Upper lobe of left lung (tissue), 6 donors: ENCODE measurements around the gene FAF2. TPM values are rescaled to one million over a fixed set of nuclear protein-coding genes. Genes with fewer than 3 reads are reported as not detected.
"Not testable (repeated sequence)": the region's sequence is repeated elsewhere in the genome, so short reads cannot be mapped to it uniquely, and the experiment has no call there.

Source experiments
- ATAC-seq, 2 donors: fragments of 200-7000 bp; cut with Tn5 transposase; one replicate each; pipeline ENCODE4 v1.9.1; 2022; ENCODE audit warnings: mild to moderate bottlenecking in 2 of 2, moderate library complexity in 2 of 2; ENCODE audit not compliant: low FRiP score in 2 of 2
- DNase-seq, 2 donors: peaks; one replicate each; pipeline ENCODE4 v3.0.0-alpha.2; 2019 to 2020
- H3K27ac ChIP-seq, 4 donors: fragments of 200-600 bp; sonication (generic); one replicate each; pipeline ENCODE4 v1.5.1; 2016 to 2019
- H3K27me3 ChIP-seq, 4 donors: fragments of 200-600 bp; sonication (generic); one replicate each; pipeline ENCODE4 v1.5.1; 2017 to 2019
- H3K36me3 ChIP-seq, 4 donors: fragments of 200-600 bp; sonication (generic); one replicate each; pipeline ENCODE4 v1.5.1; 2016 to 2019
- H3K4me1 ChIP-seq, 4 donors: fragments of 200-600 bp; sonication (generic); one replicate each; pipeline ENCODE4 v1.5.1; 2018 to 2019
- H3K4me3 ChIP-seq, 4 donors: fragments of 200-600 bp; sonication (generic); one replicate each; pipeline ENCODE4 v1.5.1; 2017 to 2019; ENCODE audit warnings: mild to moderate bottlenecking in 2 of 4, moderate library complexity in 1 of 4
- H3K9me3 ChIP-seq, 4 donors: fragments of 200-600 bp; sonication (generic); one replicate each; pipeline ENCODE4 v1.5.1; 2018 to 2019
- CTCF ChIP-seq, 6 experiments: fragments of 450-650 bp in 4 of 6; fragments of 200-600 bp in 2 of 6; sonication (generic) in 2 of 6; IDR thresholded peaks; one replicate each; pipeline ENCODE4 v1.5.1; 2016 to 2019; ENCODE audit warnings: antibody characterized with exemption in 6 of 6
- EP300 ChIP-seq, 4 donors: sonication (generic); formaldehyde crosslinking; IDR thresholded peaks; one replicate each; pipeline ENCODE4 v1.5.1; 2017; ENCODE audit warnings: antibody characterized with exemption in 4 of 4, control low read depth in 2 of 4
- POLR2A ChIP-seq, 4 donors: fragments of 450-650 bp; IDR thresholded peaks; one replicate each; pipeline ENCODE4 v1.5.1; 2016 to 2017; ENCODE audit warnings: antibody characterized with exemption in 4 of 4, mild to moderate bottlenecking in 2 of 4
- POLR2AphosphoS5 ChIP-seq, 2 donors: sonication (generic); formaldehyde crosslinking; IDR thresholded peaks; one replicate each; pipeline ENCODE4 v1.5.1; 2017; ENCODE audit warnings: antibody characterized with exemption in 2 of 2
- whole genome bisulfite sequencing, 2 donors: methylation state at CpG; one replicate each; pipeline ENCODE4 v1.1.5; 2017 to 2018; 5-methylcytosine and 5-hydroxymethylcytosine counted together
- small RNA-seq, 4 donors: library from RNA; depleted of rRNA; stranded (forward); fragments of <200 nt; gene quantifications; one replicate each; pipeline ENCODE3, GENCODE V24; 2016
- total RNA-seq, 6 donors: library from RNA; depleted of rRNA in 4 of 6; stranded (reverse); fragments of >200 nt in 4 of 6; gene quantifications; one replicate each; pipeline versions ENCODE4 v1.1.0 to v1.2.1, GENCODE V29; 2016 to 2021
- donor health status: DM: no; HTN: no; CAD: no; lungs with moderate emphysema.
- donor health status: DM: no; HTN: yes; CAD: no; lungs with severe emphysema.

FAF2 gene
- total RNA-seq, 6 donors from 2014 or later = 11.5 to 33.0 (median 30.0) TPM

DNA sequence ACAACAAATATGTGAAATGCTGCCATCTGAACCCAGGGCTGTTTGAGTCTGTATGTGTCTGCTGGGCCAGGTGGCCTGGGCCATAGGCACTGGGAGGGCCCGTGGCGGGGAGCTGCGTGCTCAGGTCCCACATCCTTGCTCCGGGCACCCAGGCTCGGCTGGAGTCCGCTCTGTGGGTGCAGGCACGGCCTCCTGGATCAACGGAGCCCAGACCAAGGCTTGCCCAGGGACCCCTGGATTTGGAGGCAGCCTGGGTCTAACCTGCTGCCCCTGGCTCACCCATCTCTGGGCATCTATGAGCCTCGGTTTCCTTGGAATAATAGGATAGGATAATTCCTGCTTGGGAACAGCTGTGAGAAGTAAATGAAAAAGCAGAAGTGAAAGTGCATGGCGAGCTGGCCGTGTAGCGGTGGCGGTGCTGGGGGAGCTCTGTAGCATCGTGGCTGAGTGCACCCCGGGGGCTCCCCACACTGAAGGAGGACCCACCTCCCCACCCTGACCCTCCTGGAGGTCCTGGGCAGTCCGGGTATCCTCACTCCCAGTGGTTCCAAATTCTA is 102.2 kb downstream of the FAF2 start:
- H3K4me1 ChIP-seq = no peaks in the 10 kb centered on the region
- ATAC-seq (no peak), DNase-seq (no peak)
- no peak overlapping the region for H3K4me3 ChIP-seq
- no peak overlapping the region for H3K27ac ChIP-seq
- 51 to 80% methylated on average over 8 to 16 of the region's 16 CpGs for WGBS, 2 donors
- no peaks in the 10 kb centered on the region for H3K36me3 ChIP-seq
- no peak for TF ChIP-seq POLR2AphosphoS5 (IDR thresholded peaks at IDR 0.05)
- no peak for TF ChIP-seq POLR2A (IDR thresholded peaks at IDR 0.05)
- no peak for TF ChIP-seq CTCF (IDR thresholded peaks at IDR 0.05)
- no peak for TF ChIP-seq EP300 (IDR thresholded peaks at IDR 0.05)
- H3K9me3 ChIP-seq = no peaks in the 10 kb centered on the region
- no peaks in the 10 kb centered on the region for H3K27me3 ChIP-seq

DNA sequence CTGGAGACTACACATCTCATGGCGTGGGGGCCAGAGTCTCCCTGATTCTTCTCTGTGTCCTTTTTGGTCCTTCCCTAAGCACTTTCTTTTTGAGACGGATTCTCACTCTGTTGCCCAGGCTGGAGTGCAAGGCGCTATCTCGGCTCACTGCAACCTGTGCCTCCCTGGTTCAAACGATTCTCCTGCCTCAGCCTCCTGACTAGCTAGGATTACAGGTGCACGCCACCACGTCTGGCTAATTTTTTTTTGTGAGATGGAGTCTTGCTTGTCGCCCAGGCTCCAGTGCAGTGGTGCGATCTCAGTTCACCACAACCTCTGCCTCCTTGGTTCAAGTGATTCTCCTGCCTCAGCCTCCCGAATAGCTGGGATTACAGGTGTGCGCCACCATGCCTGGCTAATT is 102.8 kb downstream of the FAF2 start:
- H3K4me1 ChIP-seq, H3K4me3 ChIP-seq, ATAC-seq, H3K9me3 ChIP-seq, H3K36me3 ChIP-seq, DNase-seq, H3K27ac ChIP-seq, H3K27me3 ChIP-seq: not testable (repeated sequence)
- 84 to 85% methylated on average over 11 of the region's 11 CpGs for WGBS, 2 donors

GRCh38 chr5:176552332-176552869 is 104.2 kb downstream of the FAF2 start:
- no peaks in the 10 kb centered on the region for H3K36me3 ChIP-seq
- TF ChIP-seq POLR2A (IDR thresholded peaks at IDR 0.05) (no peak), CTCF (IDR thresholded peaks at IDR 0.05) (no peak), EP300 (IDR thresholded peaks at IDR 0.05) (no peak), POLR2AphosphoS5 (IDR thresholded peaks at IDR 0.05) (no peak)

DNA sequence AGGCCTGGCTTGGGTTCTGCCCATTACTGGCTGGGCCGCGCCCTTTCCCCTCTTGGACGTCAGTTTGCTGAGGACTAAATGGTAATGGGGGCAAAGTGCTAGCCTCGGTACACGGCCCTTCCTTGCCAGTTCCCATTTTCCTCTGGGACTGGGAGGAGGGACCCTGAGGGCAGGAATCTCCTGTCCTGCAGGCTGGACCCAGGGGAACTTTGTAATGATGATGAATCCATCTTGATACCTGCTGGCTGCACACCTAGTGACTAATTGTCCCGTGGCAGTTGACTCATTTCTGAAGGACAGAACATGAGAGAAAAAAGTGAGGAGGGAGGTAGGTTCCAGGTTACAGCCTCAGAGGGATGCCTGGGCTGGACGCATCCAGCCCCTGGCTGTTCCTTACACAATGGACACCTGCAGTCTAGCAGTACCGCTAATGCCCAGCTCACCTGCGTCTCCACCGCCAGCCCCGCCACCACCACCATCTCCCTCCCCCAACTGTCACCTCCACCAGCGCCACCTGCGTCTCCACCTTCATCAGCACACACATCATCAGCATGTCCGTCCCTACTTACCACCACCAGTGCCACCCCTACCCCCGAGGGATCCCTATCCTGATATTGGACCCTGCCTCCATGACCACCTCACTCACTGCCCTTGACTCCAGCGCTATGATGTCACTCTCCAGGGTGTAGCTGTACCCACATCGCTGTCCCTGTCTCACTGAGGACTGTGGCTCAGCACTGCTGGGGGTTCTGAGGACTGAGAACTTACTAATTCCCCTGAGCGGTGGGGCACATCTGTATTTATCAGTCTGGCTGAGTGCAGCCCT is 105.3 kb downstream of the FAF2 start:
- Histone ChIP-seq H3K27me3 (no peaks in the 10 kb centered on the region), H3K9me3 (no peaks in the 10 kb centered on the region), H3K4me3 (no peak overlapping the region), H3K36me3 (no peaks in the 10 kb centered on the region), H3K27ac (no peak overlapping the region), H3K4me1 (no peaks in the 10 kb centered on the region)
- ATAC-seq (no peak), DNase-seq (no peak)
- WGBS, 2 donors = 67 to 69% methylated on average over 17 to 18 of the region's 18 CpGs
- TF ChIP-seq EP300 (IDR thresholded peaks at IDR 0.05) (no peak), POLR2A (IDR thresholded peaks at IDR 0.05) (no peak), POLR2AphosphoS5 (IDR thresholded peaks at IDR 0.05) (no peak), CTCF (IDR thresholded peaks at IDR 0.05) (no peak)

More at GRCh38 chr5:176552332-176552869, 104.2 kb downstream of the FAF2 start:
- Histone ChIP-seq H3K27me3 (no peaks in the 10 kb centered on the region), H3K4me3 (no peak overlapping the region), H3K27ac (no peak overlapping the region), H3K9me3 (no peaks in the 10 kb centered on the region), H3K4me1 (no peaks in the 10 kb centered on the region)
- ATAC-seq (no peak), DNase-seq (no peak)
- 78 to 84% methylated on average over 11 of the region's 11 CpGs for WGBS, 2 donors

GRCh38 chr5:176557846-176558245 is 109.7 kb downstream of the FAF2 start:
- Histone ChIP-seq H3K9me3 (no peaks in the 10 kb centered on the region), H3K27ac (no peak overlapping the region), H3K27me3 (no peaks in the 10 kb centered on the region), H3K4me3 (no peak overlapping the region), H3K36me3 (no peaks in the 10 kb centered on the region), H3K4me1 (no peaks in the 10 kb centered on the region)
- TF ChIP-seq CTCF (IDR thresholded peaks at IDR 0.05) (no peak), EP300 (IDR thresholded peaks at IDR 0.05) (no peak), POLR2A (IDR thresholded peaks at IDR 0.05) (no peak)
- WGBS, 2 donors = 96 to 99% methylated on average over 13 of the region's 13 CpGs
- DNase-seq = no peak
- no peak for ATAC-seq

Small RNA genes within 50 kb of the gene (small RNA-seq; reads per million reads assigned to genes)
- 0 to 0.22 (median 0) reads per million in 4 donors for gene AC010297.1
- gene RF00019 = 0 reads per million in 4 donors
- 0 reads per million in 4 donors for gene RN7SL684P

Other genes with a start within 250 kb of the FAF2 start
- gene SIMC1, start 210.0 kb upstream of the FAF2 start, total RNA-seq = 10 to 100 TPM; 13.6 to 43.0 (median 21.2) TPM
- 100 to 1,000 TPM in 2 of 6 donors, 10 to 100 TPM in 4; 53.4 to 109 (median 90.0) TPM for gene KIAA1191, start 86.6 kb upstream of the FAF2 start, total RNA-seq
- gene ARL10, start 82.9 kb upstream of the FAF2 start, total RNA-seq = 1 to 10 TPM; 2.7 to 7.8 (median 4.1) TPM
- 10 to 100 TPM in 4 of 6 donors, 1 to 10 TPM in 2; 3.1 to 25.4 (median 12.1) TPM for gene NOP16, start 59.8 kb upstream of the FAF2 start, total RNA-seq
- 100 to 1,000 TPM in 3 of 6 donors, 10 to 100 TPM in 3; 46.5 to 108 (median 93.6) TPM for gene HIGD2A, start 59.6 kb upstream of the FAF2 start, total RNA-seq
- gene CLTB, start 31.8 kb upstream of the FAF2 start, total RNA-seq = 100 to 1,000 TPM in 4 of 6 donors, 10 to 100 TPM in 2; 54.5 to 187 (median 109) TPM
- 10 to 100 TPM; 13.4 to 76.5 (median 51.7) TPM for gene RNF44, start 89.0 kb downstream of the FAF2 start, total RNA-seq
- gene CDHR2, start 101.0 kb downstream of the FAF2 start, total RNA-seq = under 1 TPM in 2 of 6 donors, not detected in 4; 0.30 to 0.34 TPM
- gene GPRIN1, start 161.8 kb downstream of the FAF2 start, total RNA-seq = 1 to 10 TPM in 3 of 6 donors, under 1 TPM in 3; under 0.01 to 4.0 (median 1.3) TPM
- not detected for gene SNCB, start 182.1 kb downstream of the FAF2 start, total RNA-seq
- not detected for gene EIF4E1B, start 182.3 kb downstream of the FAF2 start, total RNA-seq
- gene TSPAN17, start 199.1 kb downstream of the FAF2 start, total RNA-seq = 10 to 100 TPM; 20.1 to 36.8 (median 25.6) TPM